ENCODE measurements around the gene NFE2L3. TPM values are rescaled to one million over a fixed set of nuclear protein-coding genes. Genes with fewer than 3 reads are reported as not detected.
"Not testable (repeated sequence)": the region's sequence is repeated elsewhere in the genome, so short reads cannot be mapped to it uniquely, and the experiment has no call there.

Gene NFE2L3
- total RNA-seq, 3 donors from 2014 or later: 2.2 to 5.8 (median 4.9) TPM

GRCh38 chr7:26183545-26184280 lies 31.7 kb downstream of the NFE2L3 start:
- Histone ChIP-seq H3K4me3 (no peak overlapping the region), H3K27ac (peak overlapping the region; percentile 11 to 48), H3K4me1 (no peaks in the 10 kb centered on the region), H3K36me3 (no peaks in the 10 kb centered on the region), H3K9me3 (no peaks in the 10 kb centered on the region), H3K27me3 (no peaks in the 10 kb centered on the region)
- TF ChIP-seq POLR2A (IDR thresholded peaks at IDR 0.05): no peak
- no peak for TF ChIP-seq CTCF (IDR thresholded peaks at IDR 0.05)
- no peak for TF ChIP-seq POLR2AphosphoS5 (IDR thresholded peaks at IDR 0.05)
- no peak for DNase-seq (ENCODE audit: low spot score in 2 of 2)
- intact Hi-C loops (cut with DNase I; ENCODE audit: low total_unique reads): no loop called here

- peak overlapping the region in 1 of 2 donors; percentile 48 for H3K27ac ChIP-seq
- H3K9me3 ChIP-seq; intact Hi-C loops (cut with DNase I; ENCODE audit: low total_unique reads): not testable (repeated sequence)
These were observed 32.5 kb downstream of the NFE2L3 start for GRCh38 chr7:26184281-26185101.

GRCh38 chr7:26185131-26185843 lies 33.3 kb downstream of the NFE2L3 start:
- H3K9me3 ChIP-seq: no peaks in the 10 kb centered on the region
- H3K36me3 ChIP-seq: no peaks in the 10 kb centered on the region
- DNase-seq (ENCODE audit: low spot score in 2 of 2): no peak
- no peaks in the 10 kb centered on the region for H3K4me1 ChIP-seq
- no peak for TF ChIP-seq POLR2A (IDR thresholded peaks at IDR 0.05)
- TF ChIP-seq CTCF (IDR thresholded peaks at IDR 0.05): no peak
- no peaks in the 10 kb centered on the region for H3K27me3 ChIP-seq
- H3K27ac ChIP-seq: no peak overlapping the region
- no peak overlapping the region for H3K4me3 ChIP-seq
- intact Hi-C loops (cut with DNase I; ENCODE audit: low total_unique reads): no loop called here

More at GRCh38 chr7:26184281-26185101, 32.5 kb downstream of the NFE2L3 start:
- H3K36me3 ChIP-seq; DNase-seq (ENCODE audit: low spot score in 2 of 2); H3K4me3 ChIP-seq; H3K27me3 ChIP-seq; H3K4me1 ChIP-seq: not testable (repeated sequence)

- Histone ChIP-seq H3K36me3 (no peaks in the 10 kb centered on the region), H3K27ac (no peak overlapping the region), H3K4me1 (no peaks in the 10 kb centered on the region), H3K27me3 (no peaks in the 10 kb centered on the region), H3K9me3 (no peaks in the 10 kb centered on the region), H3K4me3 (no peak overlapping the region)
- DNase-seq (ENCODE audit: low spot score in 2 of 2): no peak
- TF ChIP-seq POLR2A (IDR thresholded peaks at IDR 0.05) (no peak), POLR2AphosphoS5 (IDR thresholded peaks at IDR 0.05) (no peak)
- intact Hi-C loops (cut with DNase I; ENCODE audit: low total_unique reads): no loop called here
These were observed 33.8 kb downstream of the NFE2L3 start for GRCh38 chr7:26185844-26186180.

- H3K4me1 ChIP-seq: no peaks in the 10 kb centered on the region
- DNase-seq (ENCODE audit: low spot score in 2 of 2): no peak
- no peaks in the 10 kb centered on the region for H3K27me3 ChIP-seq
- no peaks in the 10 kb centered on the region for H3K36me3 ChIP-seq
- intact Hi-C loops (cut with DNase I; ENCODE audit: low total_unique reads): no loop called here
- H3K4me3 ChIP-seq: no peak overlapping the region
- H3K9me3 ChIP-seq: no peaks in the 10 kb centered on the region
- peak overlapping the region in 1 of 2 donors; percentile 20 for H3K27ac ChIP-seq
- TF ChIP-seq POLR2A (IDR thresholded peaks at IDR 0.05) (no peak), CTCF (IDR thresholded peaks at IDR 0.05) (no peak), POLR2AphosphoS5 (IDR thresholded peaks at IDR 0.05) (no peak)
These were observed 34.6 kb downstream of the NFE2L3 start for GRCh38 chr7:26186364-26187311.

Data from breast epithelium (tissue), 4 donors.